HL-60/S4 treated with phorbol 12-myristate 13-acetate at 8.2 ng/mL for 4 days and 3 days (cell line): ENCODE measurements around the gene DGCR6L.
"Not testable (repeated sequence)": the region's sequence is repeated elsewhere in the genome, so short reads cannot be mapped to it uniquely, and the experiment has no call there.

ENCODE experiments used
- in situ Hi-C: fragments of 300-500 bp; cut with MboI; formaldehyde crosslinking; loops from 2 replicates; pipeline ENCODE4 v1.15.0; 2022; ENCODE audit warnings: low sequenced_read_pairs

Gene DGCR6L

GRCh38 chr22:20277936-20278635, 41.8 kb downstream of the DGCR6L start:
- in situ Hi-C loops: loop anchor here (10.0 kb wide), 1 partner anchor 123 kb away; the partner anchor contains the start of gene CCDC188

DNA sequence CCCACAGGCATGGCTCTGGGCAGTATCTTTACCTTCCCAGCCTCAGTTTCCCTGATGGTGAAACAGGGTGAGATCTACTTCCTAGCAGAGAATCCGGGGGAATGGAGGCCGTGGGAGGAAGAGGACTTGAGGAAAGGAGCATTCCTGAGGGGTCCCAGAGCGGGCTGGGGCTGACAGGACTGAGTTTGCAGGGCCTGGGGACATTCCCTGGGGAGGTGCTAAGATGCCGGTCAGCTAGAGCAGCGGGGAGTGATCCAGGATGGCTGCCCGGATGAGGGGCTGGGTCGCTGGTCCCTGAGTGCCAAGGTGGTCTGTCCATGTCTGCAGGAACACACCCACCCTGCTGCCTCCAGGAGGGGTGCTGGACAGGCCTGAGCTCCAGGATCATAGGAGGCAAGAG, 43.4 kb downstream of the DGCR6L start:
- in situ Hi-C loops: loop anchor here (10.0 kb wide), 1 partner anchor 122 kb away; the partner anchor contains the start of gene CCDC188

DNA sequence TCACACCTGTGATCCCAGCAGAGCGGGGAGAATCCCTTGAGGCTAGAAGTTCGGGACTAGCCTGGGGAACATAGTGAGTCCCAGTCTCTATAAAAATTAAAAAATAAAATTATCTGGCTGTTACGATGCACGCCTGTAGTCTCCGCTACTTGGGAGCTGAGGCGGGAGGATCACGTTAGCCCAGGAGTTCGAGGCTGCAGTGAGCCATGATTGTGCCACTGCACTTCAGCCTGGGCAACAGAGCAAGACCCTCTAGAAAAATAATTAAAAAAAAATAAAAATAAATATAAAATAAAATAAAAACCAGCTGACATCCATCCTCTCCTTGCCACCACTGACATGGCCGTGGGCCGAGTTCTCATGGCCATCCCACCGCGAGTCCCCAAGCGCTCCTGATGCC, 44.0 kb downstream of the DGCR6L start:
- in situ Hi-C loops: loop anchor here (10.0 kb wide), 1 partner anchor 121 kb away; the partner anchor contains the start of gene CCDC188

DNA sequence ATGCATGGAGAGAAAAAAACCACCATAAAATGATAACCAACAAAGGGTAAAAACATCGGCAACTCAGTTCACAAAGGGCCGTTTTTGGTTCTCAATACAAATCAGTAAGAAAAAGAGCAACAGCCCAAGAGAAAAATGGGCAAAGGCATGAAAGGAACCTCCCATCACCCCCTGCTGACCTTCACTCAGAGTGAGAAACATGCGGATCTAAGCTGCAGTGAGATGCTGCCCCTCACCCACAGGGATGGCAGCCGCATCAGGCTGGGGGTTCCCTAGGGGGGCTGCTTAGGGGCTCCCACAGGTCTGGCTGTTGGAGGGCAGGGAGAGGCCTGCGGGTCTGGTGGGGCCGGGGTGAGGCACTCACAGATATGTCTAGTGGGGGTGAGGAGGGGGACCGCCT, 44.5 kb downstream of the DGCR6L start:
- in situ Hi-C loops: loop anchor here (10.0 kb wide), 1 partner anchor 121 kb away; the partner anchor contains the start of gene CCDC188

DNA sequence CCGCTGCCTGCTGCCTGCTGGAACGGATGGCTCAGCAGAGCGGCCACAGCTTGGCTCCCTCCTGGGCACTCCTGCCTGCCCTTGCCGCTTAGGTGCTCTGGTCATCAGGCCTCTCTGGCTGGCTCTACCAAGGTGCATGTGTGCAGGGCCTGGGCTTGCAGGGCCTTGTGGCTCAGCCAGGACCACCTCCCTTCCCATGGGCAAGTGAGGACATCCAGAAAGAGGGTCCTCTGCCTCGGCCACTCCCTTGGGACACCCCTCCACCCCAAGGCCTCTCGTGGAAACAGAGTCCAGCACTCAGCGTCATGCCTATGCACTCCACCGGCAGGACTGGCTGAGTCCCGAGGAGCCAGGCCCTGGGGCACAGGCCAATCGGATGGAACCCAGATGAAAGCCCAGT, 45.5 kb downstream of the DGCR6L start:
- in situ Hi-C loops: loop anchor here (10.0 kb wide), 1 partner anchor 120 kb away; the partner anchor contains the start of gene CCDC188

- in situ Hi-C loops: loop anchor here (10.0 kb wide), 1 partner anchor 119 kb away; the partner anchor contains the start of gene CCDC188
These were observed 46.1 kb downstream of the DGCR6L start for GRCh38 chr22:20273758-20274181.

DNA sequence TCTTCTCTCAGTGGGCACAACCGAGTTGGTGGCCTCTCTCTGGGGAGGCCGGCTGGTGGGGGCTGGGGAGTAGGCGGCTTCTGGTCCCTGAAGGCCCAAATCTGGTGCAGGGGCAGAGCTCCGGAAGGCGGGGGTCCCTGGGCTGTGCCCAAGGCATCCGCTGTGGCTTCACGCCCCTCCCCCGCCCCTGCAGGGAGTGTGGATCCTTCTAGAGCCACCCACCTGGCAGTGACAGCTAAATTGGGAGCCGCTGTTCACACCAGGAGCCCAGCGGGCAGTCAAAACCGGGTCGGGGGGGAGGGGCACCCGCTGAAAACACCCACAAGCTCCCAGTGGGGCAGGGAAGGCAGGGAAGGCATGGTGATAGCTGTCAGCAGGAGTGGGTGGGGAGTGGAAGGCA, 47.2 kb downstream of the DGCR6L start:
- in situ Hi-C loops: loop anchor here (10.0 kb wide), 1 partner anchor 118 kb away; the partner anchor contains the start of gene CCDC188

GRCh38 chr22:20272174-20272573, 47.7 kb downstream of the DGCR6L start:
- in situ Hi-C loops: loop anchor here (10.0 kb wide), 1 partner anchor 117 kb away; the partner anchor contains the start of gene CCDC188

DNA sequence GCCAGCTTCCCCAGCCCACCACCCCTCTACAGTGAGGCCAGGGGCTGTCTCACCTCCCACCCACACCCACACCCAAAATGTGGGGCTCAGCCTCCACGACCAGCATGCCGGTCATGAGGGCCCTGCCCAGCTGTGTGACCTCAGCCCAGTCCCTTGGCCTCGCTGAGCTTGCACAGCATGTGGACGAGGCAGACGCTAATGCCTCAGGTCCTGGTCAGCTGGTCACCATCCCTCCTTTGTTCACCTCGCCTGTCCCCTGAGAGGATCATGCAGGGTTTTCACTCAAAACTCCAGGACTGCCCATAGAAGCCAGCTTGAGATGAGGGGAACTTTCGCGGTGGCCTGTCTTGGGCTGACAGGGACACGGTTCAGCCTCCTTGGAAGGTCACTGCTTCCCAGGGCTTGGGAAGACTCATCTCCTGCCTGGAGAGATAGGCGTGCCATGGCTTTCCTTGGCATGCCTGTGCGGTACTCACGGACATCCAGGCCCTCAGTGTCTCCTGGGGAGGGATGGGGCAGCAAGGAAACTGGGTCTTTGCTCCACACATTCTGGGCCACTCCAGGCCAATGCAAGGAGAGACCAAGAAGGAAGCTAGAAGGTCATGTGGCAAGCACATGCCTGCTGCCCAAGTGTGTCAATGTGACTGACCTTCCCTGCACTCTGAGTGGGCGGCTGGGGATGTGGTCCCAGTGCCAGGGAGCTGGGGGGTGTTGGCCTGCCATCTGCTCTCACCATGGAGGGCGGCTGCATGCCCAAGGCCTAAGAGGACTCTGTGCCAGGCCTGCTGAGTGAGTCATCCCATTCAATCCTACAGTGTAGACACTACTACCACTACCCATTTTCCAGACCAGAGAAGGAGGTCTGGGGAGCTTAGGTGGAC, 48.5 kb downstream of the DGCR6L start:
- in situ Hi-C loops: loop anchor here (10.0 kb wide), 1 partner anchor 117 kb away; the partner anchor contains the start of gene CCDC188

DNA sequence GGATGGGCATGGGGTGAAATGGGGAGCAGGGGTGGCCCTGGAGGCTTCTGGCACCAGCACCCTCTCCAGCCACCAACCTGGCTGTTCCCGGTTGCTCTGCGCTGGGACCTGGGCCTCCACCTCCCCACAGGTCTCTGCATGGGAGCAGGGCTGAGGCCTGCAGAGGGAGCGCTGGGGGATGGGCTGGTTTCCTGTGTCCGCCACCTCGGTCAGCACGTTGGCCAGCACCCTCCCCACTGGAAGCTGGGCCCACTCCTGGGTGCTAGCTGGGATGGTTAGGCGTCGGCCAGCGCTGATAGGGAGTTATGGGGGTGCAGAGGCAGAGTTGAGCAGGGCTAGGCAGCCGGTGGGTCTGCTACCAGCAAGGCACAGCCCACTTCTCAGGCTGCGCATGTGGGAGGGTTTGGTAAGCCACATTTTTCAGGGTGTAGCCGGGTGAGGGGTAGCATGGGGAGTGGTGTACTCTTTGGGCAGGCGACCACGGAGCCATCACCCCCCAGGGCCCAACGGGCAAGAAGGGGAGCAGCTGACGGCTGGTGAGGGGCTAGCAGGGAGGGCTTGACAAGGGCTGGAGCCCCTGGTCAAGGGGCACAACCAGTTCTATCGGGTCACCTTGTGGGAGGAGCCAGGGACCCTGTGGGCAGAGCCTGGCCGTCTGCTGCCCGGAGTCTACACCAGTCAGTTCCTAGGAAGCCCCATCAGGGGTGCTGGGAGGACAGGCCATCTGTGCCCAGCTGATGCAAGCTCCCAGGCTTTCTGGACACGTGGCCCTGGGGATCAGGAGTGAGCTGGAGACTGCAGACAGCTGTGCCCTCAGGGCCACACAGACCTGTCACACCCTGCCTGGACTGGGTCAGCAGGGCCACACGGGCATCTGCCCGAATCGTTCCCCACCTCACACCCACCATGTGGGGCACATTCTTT, 49.4 kb downstream of the DGCR6L start:
- in situ Hi-C loops: loop anchor here (10.0 kb wide), 1 partner anchor 116 kb away; the partner anchor contains the start of gene CCDC188

- in situ Hi-C loops: loop anchor here (10.0 kb wide), 1 partner anchor 115 kb away; the partner anchor contains the start of gene CCDC188
These were observed 50.2 kb downstream of the DGCR6L start for GRCh38 chr22:20269673-20270072.

DNA sequence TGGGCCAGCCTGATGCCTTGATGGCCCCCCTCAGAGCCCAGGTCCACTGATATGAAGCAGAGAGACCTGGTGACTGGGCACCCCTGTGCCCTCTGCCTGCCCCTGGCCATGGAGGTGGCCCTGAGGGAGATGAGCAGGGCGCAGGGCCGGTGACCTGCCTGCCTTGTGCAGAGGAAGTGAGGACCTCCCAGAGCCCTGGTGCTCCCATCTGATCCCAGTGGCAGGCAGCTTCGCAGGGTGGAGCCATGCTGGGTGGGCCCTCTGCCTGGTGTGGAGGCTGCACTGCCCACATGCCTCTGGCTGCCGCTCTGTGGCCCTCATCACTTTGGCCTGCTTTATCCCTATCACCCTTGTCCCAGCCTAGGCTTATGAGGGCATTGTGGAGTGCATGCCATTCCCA, 50.7 kb downstream of the DGCR6L start:
- in situ Hi-C loops: not testable (repeated sequence)

DNA sequence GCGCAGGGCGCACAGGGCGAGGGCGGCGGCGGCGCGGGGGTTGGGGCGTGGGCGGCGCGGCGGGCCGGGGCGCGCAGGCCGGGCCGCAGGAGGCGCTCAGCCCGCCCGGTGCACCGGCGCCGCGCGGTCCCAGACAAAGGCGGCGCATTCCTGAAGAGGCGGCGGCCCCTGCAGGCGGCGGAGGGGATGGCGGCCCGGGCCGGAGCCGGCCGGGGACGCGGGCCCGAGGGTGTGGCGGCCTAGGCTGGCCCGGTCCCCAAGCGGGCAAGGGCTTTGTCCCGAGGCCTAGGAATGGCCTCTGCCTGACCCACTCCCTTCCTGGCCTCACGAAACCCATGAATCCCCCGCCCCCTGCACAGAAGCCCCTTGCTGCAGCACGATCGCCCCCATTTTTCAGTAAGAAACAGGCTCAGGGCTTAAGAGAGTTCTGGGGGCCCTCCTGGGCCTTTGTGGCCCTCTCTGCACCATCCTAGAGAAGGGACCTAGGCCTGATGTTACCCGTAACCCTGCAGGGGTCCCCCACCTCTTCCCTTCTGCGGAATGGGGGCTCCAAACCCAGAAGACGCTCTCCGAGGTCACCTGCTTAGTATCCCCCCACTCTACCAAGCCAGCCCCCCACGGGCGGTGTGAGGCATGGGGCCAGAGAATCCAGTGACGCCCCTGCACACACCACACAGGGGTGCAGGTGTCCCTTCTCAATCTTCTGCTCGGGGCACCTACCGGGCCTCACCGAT, 51.4 kb downstream of the DGCR6L start, which contains the start of gene RTN4R:
Gene RTN4R, minus strand, starts transcription at position 40 of the 734 bp plus-strand sequence. CDS start 226 bp downstream, outside the sequence.
- in situ Hi-C loops: no loop called here

- in situ Hi-C loops: no loop called here
These were observed 52.2 kb downstream of the DGCR6L start for GRCh38 chr22:20267441-20268278.

DNA sequence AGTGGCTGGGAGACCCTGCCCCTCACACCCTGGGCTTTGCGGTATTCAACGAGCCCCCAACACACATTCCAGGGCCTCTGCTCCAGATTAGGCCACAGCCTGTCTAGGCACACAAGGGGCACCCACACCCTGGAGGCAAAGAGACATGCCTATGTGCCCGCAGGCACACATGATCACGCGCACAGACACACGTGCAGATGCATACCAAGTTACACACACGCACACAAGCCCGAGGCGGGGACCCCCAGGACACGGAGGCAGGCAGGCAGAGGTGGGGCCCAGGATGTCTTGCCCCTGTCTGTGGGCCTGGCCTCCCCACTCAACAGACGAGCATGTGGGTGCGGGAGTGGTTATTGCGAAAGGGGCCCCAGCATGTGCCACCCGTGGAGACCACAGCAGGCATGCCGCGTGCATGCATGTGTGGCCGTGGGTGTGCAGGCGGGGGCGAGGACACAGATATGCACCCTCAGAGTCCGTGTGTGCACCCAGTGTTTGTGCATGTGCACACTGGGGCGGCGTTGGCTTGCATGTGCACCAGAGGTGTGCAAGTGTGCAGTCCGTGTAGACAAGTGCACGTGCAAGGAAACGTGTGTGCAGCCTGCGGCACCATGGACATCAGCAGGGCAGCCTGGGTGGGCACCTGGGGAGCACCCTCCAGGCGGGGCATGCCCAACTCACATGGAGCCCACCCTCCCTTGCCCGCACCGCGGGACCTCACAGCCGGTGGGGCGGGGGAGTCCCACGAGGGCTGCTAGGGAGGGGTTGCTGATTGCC, 53.0 kb downstream of the DGCR6L start:
- in situ Hi-C loops: not testable (repeated sequence)

GRCh38 chr22:20265772-20266666, 53.8 kb downstream of the DGCR6L start:
- in situ Hi-C loops: not testable (repeated sequence)
